HepG2 (cell line): ENCODE results near the gene ESRP2. TPM values are rescaled to one million over a fixed set of nuclear protein-coding genes. Genes with fewer than 3 reads are reported as not detected.

Source experiments
- ATF7 ChIP-seq, 2 experiments: fragments of 450-650 bp in 1 of 2; sonication (generic) in 1 of 2; formaldehyde crosslinking in 1 of 2; IDR thresholded peaks; 2 replicates each; pipeline versions ENCODE4 v1.4.0 to v1.6.1; 2016 to 2020; ENCODE audit warnings: antibody characterized with exemption in 1 of 2, mild to moderate bottlenecking in 1 of 2, missing genetic modification reagents in 1 of 2
- BHLHE40 ChIP-seq: IDR thresholded peaks from 2 replicates; pipeline ENCODE4 v1.6.1; 2011; ENCODE audit warnings: low read length, improper control_type of control experiment
- CAMTA2 ChIP-seq: sonication (generic); formaldehyde crosslinking; IDR thresholded peaks from 2 replicates; pipeline ENCODE4 v1.4.0; 2020; ENCODE audit warnings: mild to moderate bottlenecking, missing genetic modification reagents, borderline replicate concordance
- CCDC6 ChIP-seq: sonication (generic); formaldehyde crosslinking; IDR thresholded peaks from 2 replicates; pipeline ENCODE4 v1.8.1; 2022; ENCODE audit warnings: mild to moderate bottlenecking, missing genetic modification reagents, moderate library complexity
- CEBPG ChIP-seq: IDR thresholded peaks from 2 replicates; pipeline ENCODE4 v1.6.1; 2016
- HDAC2 ChIP-seq: sonication (generic); formaldehyde crosslinking; IDR thresholded peaks from 2 replicates; pipeline ENCODE4 v1.4.0; 2020; ENCODE audit warnings: missing genetic modification reagents
- HIVEP1 ChIP-seq: sonication (generic); formaldehyde crosslinking; IDR thresholded peaks from 2 replicates; pipeline ENCODE4 v1.4.0; 2020; ENCODE audit warnings: mild to moderate bottlenecking, missing genetic modification reagents
- IRX3 ChIP-seq: sonication (generic); formaldehyde crosslinking; IDR thresholded peaks from 2 replicates; pipeline ENCODE4 v1.8.1; 2023; ENCODE audit warnings: mild to moderate bottlenecking, low read depth, missing genetic modification reagents, borderline replicate concordance
- MEF2D ChIP-seq: sonication (generic); formaldehyde crosslinking; IDR thresholded peaks from 2 replicates; pipeline ENCODE4 v1.5.1; 2020; ENCODE audit warnings: mild to moderate bottlenecking, missing genetic modification reagents
- NFYC ChIP-seq: IDR thresholded peaks from 2 replicates; pipeline ENCODE4 v1.6.1; 2016; ENCODE audit warnings: missing genetic modification reagents, missing compliant biosample characterization
- NONO ChIP-seq, 2 experiments: fragments of 450-650 bp in 1 of 2; sonication (generic) in 1 of 2; formaldehyde crosslinking in 1 of 2; IDR thresholded peaks in 1 of 2; conservative IDR thresholded peaks in 1 of 2; 2 replicates each; pipeline versions ENCODE4 v1.6.1 to v1.8.0; 2017 to 2022; ENCODE audit warnings: mild to moderate bottlenecking in 1 of 2, missing genetic modification reagents in 1 of 2, moderate library complexity in 1 of 2
- POGZ ChIP-seq: sonication (generic); formaldehyde crosslinking; IDR thresholded peaks from 2 replicates; pipeline ENCODE4 v1.4.0; 2020; ENCODE audit warnings: mild to moderate bottlenecking, missing genetic modification reagents
- SALL1 ChIP-seq: sonication (generic); formaldehyde crosslinking; IDR thresholded peaks from 2 replicates; pipeline ENCODE4 v1.8.0; 2022; ENCODE audit warnings: mild to moderate bottlenecking, missing genetic modification reagents
- TAF1 ChIP-seq: sonication (generic); formaldehyde crosslinking; IDR thresholded peaks from 2 replicates; pipeline ENCODE4 v1.4.0; 2020; ENCODE audit warnings: missing genetic modification reagents
- ZBTB7B ChIP-seq: sonication (generic); formaldehyde crosslinking; IDR thresholded peaks from 2 replicates; pipeline ENCODE4 v1.4.0; 2020; ENCODE audit warnings: missing genetic modification reagents
- ZMAT3 ChIP-seq: sonication (generic); formaldehyde crosslinking; conservative IDR thresholded peaks from 2 replicates; pipeline ENCODE4 v1.7.0; 2021; ENCODE audit warnings: missing genetic modification reagents
- ZMYM4 ChIP-seq: sonication (generic); formaldehyde crosslinking; IDR thresholded peaks from 2 replicates; pipeline ENCODE4 v1.8.1; 2023; ENCODE audit warnings: mild to moderate bottlenecking, missing genetic modification reagents
- ZNF331 ChIP-seq: sonication (generic); formaldehyde crosslinking; IDR thresholded peaks from 2 replicates; pipeline ENCODE4 v1.4.0; 2020; ENCODE audit warnings: missing genetic modification reagents
- ZNF382 ChIP-seq: sonication (generic); formaldehyde crosslinking; IDR thresholded peaks from 2 replicates; pipeline ENCODE4 v1.5.0; 2020; ENCODE audit warnings: missing genetic modification reagents, mild to moderate bottlenecking, borderline replicate concordance
- ZNF441 ChIP-seq: sonication (generic); formaldehyde crosslinking; IDR thresholded peaks from 2 replicates; pipeline ENCODE4 v1.7.0; 2021; ENCODE audit warnings: missing genetic modification reagents, borderline replicate concordance
- ZNF512 ChIP-seq: sonication (generic); formaldehyde crosslinking; IDR thresholded peaks from 2 replicates; pipeline ENCODE4 v1.4.0; 2020; ENCODE audit warnings: mild to moderate bottlenecking, missing genetic modification reagents
- ZNF776 ChIP-seq: sonication (generic); formaldehyde crosslinking; IDR thresholded peaks from 2 replicates; pipeline ENCODE4 v1.4.0; 2020; ENCODE audit warnings: mild to moderate bottlenecking, missing genetic modification reagents
- ZSCAN31 ChIP-seq: sonication (generic); formaldehyde crosslinking; IDR thresholded peaks from 2 replicates; pipeline ENCODE4 v1.5.0; 2020; ENCODE audit warnings: low read depth, mild to moderate bottlenecking, missing genetic modification reagents
- polyA plus RNA-seq, 8 experiments: library from polyadenylated mRNA; depleted of rRNA in 3 of 8; stranded (reverse) in 7 of 8; unstranded in 1 of 8; fragments of >200 nt; fragmentation: Illumina TruSeq in 4 of 8; extraction: Trizol in 4 of 8; gene quantifications; 2 replicates each; pipeline versions ENCODE4 v1.2.1 to v1.2.3, GENCODE V29; 2011 to 2016; ENCODE audit warnings: low read depth in 4 of 8, missing spikeins in 1 of 8, mixed read lengths in 1 of 8; ENCODE audit not compliant: insufficient read depth in 1 of 8
- total RNA-seq, 5 experiments: library from RNA; depleted of rRNA; stranded (reverse); fragments of >200 nt; fragmentation: Illumina TruSeq; extraction: Trizol; gene quantifications; 2 replicates each; pipeline ENCODE4 v1.2.3, GENCODE V29; 2016; ENCODE audit warnings: low read depth in 1 of 5
- TF ChIP-seq, protein P1 (sequence below): sonication (generic); formaldehyde crosslinking; IDR thresholded peaks from 2 replicates; pipeline ENCODE4 v1.4.0; 2020; ENCODE audit warnings: mild to moderate bottlenecking, missing genetic modification reagents
- TF ChIP-seq, protein P2 (sequence below), 2 experiments: sonication (generic) in 1 of 2; formaldehyde crosslinking in 1 of 2; IDR thresholded peaks; 2 replicates each; pipeline versions ENCODE4 v1.4.0 to v1.6.1; 2018 to 2020; ENCODE audit warnings: missing genetic modification reagents in 2 of 2, borderline replicate concordance in 1 of 2, low read depth in 1 of 2, mild to moderate bottlenecking in 1 of 2, missing biosample characterization in 1 of 2

Gene ESRP2
- total and polyA plus RNA-seq, 2 of the 13 experiments (the other 11 are each of a cell fraction or from before 2014, with no cell fraction given) = 21.1 to 32.4 TPM

DNA sequence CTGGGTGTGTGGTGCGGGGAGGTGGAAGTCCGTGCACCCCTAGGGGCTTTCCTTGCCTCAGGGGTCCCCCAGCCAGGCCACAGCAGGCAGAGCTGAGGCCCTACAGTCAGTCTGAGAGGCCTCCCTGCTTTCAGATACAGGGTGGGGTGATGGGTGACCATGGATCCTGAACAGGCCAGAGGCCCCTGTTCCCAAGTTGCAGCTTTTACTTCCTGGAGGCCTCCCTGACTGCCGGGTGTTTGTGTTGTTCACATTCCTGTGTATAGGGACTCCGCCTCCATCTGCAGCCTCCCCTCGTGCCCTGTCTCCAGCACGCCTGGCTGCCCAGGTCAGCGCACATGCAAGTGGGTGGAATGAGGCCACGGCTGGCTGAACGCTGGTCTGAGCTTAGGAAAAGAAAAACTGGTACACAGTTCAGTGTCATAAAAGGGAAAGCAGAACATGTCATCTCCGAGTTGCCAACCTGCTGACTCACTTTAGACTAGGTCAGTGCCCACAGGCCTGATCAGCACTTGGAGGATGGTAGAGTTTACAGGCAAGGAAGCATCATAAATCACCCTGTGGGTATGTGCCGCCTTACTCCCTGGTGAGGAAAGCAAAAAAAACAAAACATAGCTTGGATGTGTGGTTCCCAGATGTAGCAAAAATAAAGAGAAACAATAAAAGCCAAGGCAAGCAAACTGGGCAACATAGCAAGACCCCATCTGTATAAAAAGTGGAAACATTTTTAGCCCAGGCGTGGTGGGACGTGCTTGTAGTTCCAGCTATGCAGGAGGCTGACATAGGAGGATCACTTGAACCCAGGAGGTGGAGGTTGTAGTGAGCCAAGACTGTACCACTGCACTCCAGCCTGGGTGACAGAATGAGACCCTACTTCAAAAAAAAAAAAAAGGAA, 22.2 kb upstream of the ESRP2 start (continued):
- TF ChIP-seq ZNF512 = 0 out of 2 replicates have a peak, but pooled peaks have one; percentile 21
- peak; percentile 26; the same call in 1 of the 2 replicates for TF ChIP-seq ZBTB7B
- TF ChIP-seq, protein P1, sequence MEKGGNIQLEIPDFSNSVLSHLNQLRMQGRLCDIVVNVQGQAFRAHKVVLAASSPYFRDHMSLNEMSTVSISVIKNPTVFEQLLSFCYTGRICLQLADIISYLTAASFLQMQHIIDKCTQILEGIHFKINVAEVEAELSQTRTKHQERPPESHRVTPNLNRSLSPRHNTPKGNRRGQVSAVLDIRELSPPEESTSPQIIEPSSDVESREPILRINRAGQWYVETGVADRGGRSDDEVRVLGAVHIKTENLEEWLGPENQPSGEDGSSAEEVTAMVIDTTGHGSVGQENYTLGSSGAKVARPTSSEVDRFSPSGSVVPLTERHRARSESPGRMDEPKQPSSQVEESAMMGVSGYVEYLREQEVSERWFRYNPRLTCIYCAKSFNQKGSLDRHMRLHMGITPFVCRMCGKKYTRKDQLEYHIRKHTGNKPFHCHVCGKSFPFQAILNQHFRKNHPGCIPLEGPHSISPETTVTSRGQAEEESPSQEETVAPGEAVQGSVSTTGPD (CRISPR knock-in tag) = no peak
- peak; percentile 71; the same call in 1 of the 2 replicates for TF ChIP-seq MEF2D
- TF ChIP-seq NFYC (CRISPR knock-in tag) = peak; percentile 47; the same call in 1 of the 2 replicates
- no peak for TF ChIP-seq NONO (IDR thresholded peaks at IDR 0.05)
- TF ChIP-seq NONO (CRISPR knock-in tag; conservative IDR thresholded peaks at IDR 0.05) = 0 out of 2 replicates have a peak, but pooled peaks have one; percentile 50
- peak; percentile 52; the same call in 1 of the 2 replicates for TF ChIP-seq ZSCAN31 (CRISPR knock-in tag)
- peak; percentile 91 for TF ChIP-seq ZNF441 (CRISPR knock-in tag)
- peak; percentile 70 for TF ChIP-seq ZMYM4 (CRISPR knock-in tag)
- peak; percentile 15; the same call in 1 of the 2 replicates for TF ChIP-seq ZNF776 (CRISPR knock-in tag)
- TF ChIP-seq HDAC2 (CRISPR knock-in tag) = peak; percentile 97
- TF ChIP-seq ZNF382 = no peak
- no peak for TF ChIP-seq ATF7 (IDR thresholded peaks at IDR 0.05)
- 0 out of 2 replicates have a peak, but pooled peaks have one; percentile 68 for TF ChIP-seq ATF7 (CRISPR knock-in tag; IDR thresholded peaks at IDR 0.05)
- TF ChIP-seq CCDC6 (CRISPR knock-in tag) = peak; percentile 45; the same call in 1 of the 2 replicates
- TF ChIP-seq SALL1 (CRISPR knock-in tag) = peak; percentile 97
- no peak for TF ChIP-seq IRX3 (CRISPR knock-in tag)
- TF ChIP-seq, protein P2, sequence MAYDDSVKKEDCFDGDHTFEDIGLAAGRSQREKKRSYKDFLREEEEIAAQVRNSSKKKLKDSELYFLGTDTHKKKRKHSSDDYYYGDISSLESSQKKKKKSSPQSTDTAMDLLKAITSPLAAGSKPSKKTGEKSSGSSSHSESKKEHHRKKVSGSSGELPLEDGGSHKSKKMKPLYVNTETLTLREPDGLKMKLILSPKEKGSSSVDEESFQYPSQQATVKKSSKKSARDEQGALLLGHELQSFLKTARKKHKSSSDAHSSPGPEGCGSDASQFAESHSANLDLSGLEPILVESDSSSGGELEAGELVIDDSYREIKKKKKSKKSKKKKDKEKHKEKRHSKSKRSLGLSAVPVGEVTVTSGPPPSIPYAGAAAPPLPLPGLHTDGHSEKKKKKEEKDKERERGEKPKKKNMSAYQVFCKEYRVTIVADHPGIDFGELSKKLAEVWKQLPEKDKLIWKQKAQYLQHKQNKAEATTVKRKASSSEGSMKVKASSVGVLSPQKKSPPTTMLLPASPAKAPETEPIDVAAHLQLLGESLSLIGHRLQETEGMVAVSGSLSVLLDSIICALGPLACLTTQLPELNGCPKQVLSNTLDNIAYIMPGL (CRISPR knock-in tag; IDR thresholded peaks at IDR 0.05; ENCODE audit: borderline replicate concordance in 1 of 2, low read depth in 1 of 2) = peak; percentile 78 to 91
- no peak; the same call in 1 of the 2 replicates for TF ChIP-seq POGZ (CRISPR knock-in tag)
- no peak for TF ChIP-seq HIVEP1 (CRISPR knock-in tag)
- peak; percentile 92 for TF ChIP-seq ZNF331 (CRISPR knock-in tag)
- TF ChIP-seq ZMAT3 (CRISPR knock-in tag) = peak; percentile 90
- TF ChIP-seq TAF1 = peak; percentile 40; the same call in 1 of the 2 replicates
- peak; percentile 18; the same call in 1 of the 2 replicates for TF ChIP-seq CEBPG (CRISPR knock-in tag)
- TF ChIP-seq CAMTA2 (CRISPR knock-in tag) = no peak
- TF ChIP-seq BHLHE40 = peak; percentile 92
